ENCODE measurements around the gene AGPS.

DNA sequence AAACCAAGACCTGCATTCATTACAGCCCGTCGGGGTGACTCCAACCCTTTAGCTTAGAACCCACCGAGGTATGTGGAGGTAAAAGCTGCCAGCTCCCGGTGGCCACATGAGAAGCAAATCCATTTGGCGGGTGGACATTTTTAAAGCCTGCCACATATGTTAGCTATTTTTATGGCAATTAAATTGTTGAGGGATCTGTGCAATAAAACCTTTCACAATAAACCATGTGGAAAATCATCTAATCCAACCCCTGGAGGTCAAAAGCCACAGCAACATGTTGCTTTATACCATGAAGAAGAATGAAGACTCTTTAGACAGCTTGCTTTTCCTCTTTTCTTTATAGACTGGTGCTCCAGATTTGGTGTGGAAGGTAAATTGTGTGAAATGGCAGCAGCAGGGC lies 176.3 kb downstream of the AGPS start:
- no peak for TF ChIP-seq ARNT (IDR thresholded peaks at IDR 0.05)
- no peak for TF ChIP-seq YBX1 (IDR thresholded peaks at IDR 0.05)
- no peak for TF ChIP-seq NFYB (IDR thresholded peaks at IDR 0.05; ENCODE audit: extremely low read depth, insufficient read length)
- TF ChIP-seq SMC3 (conservative IDR thresholded peaks at IDR 0.05; ENCODE audit: insufficient read depth, low read depth, low read length) = no peak
- no peak for TF ChIP-seq MEF2A (IDR thresholded peaks at IDR 0.05; ENCODE audit: control insufficient read depth, low read depth, low read length)
- no peak for TF ChIP-seq ZNF41 (CRISPR knock-in tag; conservative IDR thresholded peaks at IDR 0.05)
- TF ChIP-seq E2F6 (IDR thresholded peaks at IDR 0.05; ENCODE audit: borderline replicate concordance in 1 of 2, extremely low read depth in 1 of 2, insufficient read depth in 1 of 2, insufficient read length in 1 of 2, low read depth in 1 of 2, low read length in 1 of 2, poor library complexity in 1 of 2, severe bottlenecking in 1 of 2) = no peak
